NCI-H526 treated with DMSO at 0.1 percent for 48 hours (cell line): ENCODE data around the gene CABP1.

ENCODE experiments used
- DNase-seq: peaks from one replicate; lab custom pipeline; 2025; lab: John Stamatoyannopoulos, UW

The CABP1 gene

DNA sequence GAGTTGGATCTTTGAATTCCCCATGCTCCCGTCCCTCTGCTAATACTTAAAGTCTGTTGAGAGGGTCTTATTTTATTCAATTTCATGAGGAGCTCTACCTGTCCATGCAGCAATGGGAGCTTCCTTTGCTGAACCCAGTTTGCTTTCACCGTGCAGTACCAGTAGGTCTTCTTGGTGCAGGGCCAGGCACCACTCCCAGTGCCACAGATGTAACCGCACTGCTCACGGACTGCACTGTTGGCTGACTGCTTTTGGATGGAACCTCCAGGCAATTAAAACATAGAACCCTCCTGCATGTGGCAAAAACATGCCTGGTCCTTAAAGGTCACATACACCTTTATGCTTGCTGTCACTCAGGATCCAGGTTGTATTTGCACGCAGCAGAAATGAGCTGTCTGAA lies 9.3 kb upstream of the CABP1 start:
- DNase-seq, result no peak

DNA sequence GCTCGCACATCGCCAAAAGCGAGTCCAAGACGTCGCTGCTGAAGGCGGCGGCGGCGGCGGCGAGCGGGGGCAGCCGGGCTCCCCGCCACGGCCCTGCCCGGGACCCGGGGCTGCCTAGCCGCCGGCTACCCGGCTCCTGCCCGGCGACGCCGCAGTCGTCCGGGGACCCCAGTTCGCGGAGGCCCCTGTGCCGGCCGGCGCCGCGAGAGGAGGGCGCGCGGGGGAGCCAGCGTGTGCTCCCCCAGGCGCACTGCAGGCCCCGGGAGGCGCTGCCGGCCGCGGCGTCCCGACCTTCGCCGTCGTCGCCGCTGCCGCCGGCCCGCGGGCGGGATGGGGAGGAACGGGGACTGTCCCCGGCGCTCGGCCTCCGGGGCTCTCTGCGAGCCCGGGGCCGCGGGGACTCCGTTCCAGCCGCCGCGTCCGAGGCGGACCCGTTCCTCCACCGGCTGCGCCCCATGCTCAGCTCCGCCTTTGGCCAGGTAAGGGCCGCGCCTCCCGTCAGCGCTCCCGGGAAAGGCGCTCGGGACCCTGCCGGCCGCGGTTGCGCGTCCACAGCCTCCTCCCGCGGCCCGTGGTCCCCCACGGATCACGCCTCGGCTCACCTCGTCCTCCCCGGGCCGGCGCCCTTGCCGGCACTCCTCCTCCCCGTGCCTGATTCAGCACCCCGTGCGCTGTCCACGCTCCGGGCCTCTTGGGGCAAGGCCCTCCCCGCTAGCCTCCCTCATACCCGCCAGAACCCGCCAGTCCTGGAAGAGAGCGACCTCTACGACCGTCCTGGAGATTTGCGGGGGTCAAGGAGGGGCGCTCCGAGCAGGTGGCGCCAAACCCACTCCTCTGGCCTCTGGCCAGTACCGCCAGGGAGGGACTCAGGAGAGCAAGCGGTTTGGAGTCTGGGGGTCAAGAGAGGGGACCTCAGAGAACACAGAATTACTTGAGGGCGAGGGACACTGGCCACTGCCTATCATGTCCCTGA lies 721 bp downstream of the CABP1 start:
- DNase-seq, result no peak

DNA sequence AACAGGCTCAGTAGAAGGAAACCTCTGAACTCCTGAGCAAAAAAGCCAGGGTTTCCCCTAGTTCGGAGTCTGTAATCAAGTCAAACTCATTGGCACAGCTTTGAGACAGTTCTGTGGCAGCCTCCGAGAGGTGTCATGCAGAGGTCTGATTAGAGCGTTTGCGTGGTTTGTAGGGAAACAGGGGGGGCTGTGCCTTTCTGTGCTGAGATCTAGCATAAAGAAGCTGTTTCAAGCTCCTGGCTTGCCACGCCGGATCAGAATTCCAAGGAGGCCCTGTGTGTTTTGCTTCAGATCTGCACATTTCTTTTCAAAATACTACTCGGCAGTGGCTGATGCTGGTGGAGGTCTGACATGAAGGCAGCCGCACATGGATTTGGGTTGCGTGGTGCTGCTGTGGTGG lies 1.7 kb downstream of the CABP1 start:
- no peak for DNase-seq

DNA sequence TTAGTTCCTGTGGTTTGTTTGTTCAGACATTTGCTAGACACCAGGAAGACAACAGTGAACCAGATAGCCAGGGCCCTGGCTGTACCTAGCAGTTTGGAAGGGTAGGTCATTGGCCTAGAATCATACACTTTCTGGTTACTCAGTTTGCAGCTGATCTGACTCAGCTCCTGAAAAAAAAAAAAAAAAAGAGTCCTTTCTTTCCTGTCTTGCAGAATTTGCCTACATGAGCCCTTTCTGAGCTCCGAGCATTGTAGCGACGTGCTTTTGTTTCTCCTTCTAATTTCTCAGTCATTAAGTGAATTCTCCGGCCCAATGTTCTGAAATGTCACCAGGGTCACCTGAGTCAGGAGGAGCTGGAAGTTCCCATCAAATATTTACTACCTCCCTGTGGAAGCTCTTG lies 2.4 kb downstream of the CABP1 start:
- no peak for DNase-seq

DNA sequence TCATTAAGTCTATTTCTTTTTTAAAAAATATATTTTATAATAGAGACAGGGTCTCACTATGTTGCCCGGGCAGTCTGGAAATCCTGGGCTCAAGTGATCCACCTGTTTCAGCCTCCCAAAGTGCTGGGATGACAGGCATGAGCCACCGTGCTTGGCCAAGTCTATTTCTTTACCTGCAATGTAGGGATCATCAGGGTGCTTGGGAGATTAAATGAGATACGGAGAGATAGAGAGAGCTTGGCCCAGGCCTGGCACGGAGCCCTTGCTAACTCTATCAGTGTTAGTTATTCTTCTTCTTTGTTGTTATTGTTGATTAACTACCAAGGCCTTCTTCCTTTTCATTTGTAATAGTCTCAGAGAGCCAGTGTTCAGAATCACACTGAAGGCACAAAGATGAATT lies 3.1 kb downstream of the CABP1 start:
- DNase-seq, result no peak

DNA sequence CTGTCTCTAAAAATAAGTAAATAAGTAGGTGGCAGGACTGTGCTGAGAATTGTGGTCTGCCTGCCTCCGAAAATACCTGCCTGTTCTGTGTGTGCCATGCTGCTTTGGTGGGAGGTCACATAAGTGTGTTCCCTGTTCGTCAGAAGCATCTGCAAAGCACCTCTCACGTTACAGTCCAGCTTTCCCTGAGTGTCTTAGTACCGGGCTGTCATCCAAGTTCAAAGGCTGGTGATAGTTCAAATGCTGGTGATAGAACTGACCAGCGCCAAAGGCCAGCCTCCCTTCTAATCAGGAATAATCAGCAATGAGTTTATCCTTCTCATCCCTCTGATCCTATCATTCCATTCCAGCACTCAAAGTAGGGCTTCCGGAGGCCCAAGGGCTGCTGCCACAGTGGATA lies 5.6 kb downstream of the CABP1 start:
- DNase-seq, result no peak

DNA sequence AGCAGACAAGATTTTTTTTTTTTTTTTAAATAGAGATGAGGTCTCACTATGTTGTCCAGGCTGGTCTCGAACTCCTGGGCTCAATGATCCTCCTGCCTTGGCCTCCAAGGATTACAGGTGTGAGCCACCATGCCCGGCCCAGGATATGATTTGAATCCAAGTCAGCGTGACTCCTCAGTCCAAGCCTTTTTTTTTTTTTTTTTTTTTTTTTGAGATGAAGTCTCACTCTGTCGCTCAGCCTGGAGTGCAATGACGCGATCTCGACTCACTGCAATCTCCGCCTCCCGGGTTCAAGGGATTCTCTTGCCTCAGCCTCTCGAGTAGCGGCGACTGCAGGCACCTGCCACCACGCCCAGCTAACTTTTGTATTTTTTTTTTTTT lies 6.9 kb downstream of the CABP1 start:
- DNase-seq, result no peak

DNA sequence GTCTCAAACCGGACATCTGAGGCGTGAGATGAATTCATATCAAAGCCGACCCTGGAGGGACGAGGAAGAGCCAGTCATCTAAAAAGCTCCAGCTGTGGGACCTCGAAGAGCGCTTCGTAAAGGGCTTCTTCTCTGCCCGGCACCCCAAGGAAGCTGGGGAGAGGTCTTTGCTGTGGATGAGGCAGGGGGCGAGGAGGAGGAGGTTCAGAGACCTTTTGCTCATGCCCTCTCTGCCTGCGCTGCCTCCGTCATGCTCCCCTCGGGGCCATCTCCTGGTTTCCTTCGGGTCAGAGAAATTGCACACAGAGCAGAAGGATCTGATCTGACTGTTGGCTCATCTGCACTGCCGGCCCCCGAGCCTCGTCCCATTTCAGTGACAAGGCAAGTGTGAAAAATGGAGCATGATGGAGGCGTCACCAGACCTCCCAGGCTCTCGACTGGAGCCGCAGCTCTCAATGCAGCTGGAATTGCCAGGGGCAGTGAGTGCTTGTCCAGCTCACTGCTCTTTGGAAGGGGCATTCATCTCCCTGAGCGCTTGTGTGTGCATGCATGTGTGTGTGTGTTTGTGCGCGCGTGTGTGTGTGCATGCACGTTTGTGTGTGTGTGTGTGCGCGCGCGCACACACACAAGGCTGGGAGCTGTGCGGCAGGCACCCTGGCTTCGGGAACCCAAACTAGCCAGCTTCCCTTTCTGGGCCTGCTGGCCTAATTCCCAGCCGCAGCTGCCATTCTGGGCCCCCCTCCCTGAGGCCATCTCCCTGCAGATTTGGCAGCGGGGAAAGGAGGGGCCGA lies 9.2 kb downstream of the CABP1 start:
- DNase-seq, result no peak

DNA sequence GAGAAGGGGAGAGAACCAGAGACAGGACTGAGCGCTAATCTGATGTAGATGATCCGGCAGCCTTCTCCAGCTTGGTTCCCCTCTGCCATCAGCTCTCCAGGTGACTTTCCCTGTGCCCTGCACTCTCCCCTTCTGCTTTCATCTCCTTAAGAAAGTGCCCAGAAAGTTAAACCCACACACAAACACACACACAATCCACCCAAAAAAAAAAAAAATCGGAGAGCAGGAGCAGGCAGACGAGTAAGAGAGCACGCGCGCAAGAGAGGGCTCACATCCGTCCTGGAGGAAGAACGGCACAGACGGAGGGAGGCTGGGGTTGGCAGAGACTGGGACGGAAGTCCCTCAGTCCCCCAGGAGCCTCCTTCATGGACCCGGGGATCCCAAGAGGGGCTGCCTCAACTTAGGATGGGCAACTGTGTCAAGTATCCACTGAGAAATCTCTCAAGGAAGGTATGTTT lies 9.8 kb downstream of the CABP1 start:
- no peak for DNase-seq

DNA sequence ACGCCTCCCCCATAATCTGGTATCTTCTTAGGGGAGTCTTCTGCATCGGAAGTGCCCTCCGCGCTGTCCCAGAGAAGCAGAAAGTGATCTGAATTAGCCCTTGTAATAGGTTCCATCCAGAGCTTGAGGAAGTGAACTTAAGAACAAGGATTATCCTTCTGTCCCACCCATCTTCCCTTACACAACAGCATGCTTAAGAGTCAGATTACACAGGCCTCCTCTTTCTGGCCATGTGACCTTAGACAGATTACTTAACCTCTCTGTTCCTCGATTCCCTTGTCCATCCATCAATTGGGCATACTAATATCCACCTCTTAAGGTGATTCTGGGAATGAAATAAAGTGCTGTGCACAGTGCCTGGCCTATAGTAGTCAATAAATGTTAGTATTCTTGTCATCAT lies 11.4 kb downstream of the CABP1 start:
- no peak for DNase-seq

DNA sequence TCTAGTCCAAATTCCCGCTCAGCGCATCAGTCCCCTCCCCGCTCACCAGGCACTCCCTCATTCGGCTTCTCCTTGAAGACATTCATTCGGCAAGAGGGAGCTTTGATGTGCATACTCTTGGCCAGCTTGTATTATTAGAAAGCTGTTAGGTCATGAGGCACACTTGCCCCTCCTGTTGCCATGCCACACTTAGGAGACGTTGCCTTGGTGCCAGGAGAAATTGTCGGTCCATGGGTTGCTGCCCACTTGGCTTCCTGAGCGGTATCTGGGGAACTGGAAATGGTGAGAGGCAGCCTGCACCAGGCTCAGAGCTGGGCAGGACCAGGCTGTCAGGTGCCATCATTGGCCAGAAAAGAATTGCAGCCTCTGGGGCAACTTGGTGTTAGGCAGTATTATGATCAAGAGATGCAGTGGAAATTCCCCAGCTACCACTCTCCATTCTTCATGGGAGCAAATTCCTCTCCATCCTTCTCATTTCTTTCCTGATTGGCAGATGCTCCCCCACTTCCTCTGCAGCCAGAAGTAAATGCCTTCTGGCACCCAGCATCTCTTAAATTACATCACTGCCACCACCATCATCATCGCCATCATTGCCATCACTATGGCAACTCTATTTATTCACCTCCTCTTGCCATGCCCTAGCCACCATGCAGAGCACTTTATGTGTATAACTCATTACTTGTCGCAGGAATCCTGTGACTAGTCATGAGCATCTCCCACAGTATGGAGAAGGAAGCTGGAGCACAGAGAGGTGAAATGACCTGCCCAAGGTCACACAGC lies 12.4 kb downstream of the CABP1 start:
- DNase-seq, result no peak

DNA sequence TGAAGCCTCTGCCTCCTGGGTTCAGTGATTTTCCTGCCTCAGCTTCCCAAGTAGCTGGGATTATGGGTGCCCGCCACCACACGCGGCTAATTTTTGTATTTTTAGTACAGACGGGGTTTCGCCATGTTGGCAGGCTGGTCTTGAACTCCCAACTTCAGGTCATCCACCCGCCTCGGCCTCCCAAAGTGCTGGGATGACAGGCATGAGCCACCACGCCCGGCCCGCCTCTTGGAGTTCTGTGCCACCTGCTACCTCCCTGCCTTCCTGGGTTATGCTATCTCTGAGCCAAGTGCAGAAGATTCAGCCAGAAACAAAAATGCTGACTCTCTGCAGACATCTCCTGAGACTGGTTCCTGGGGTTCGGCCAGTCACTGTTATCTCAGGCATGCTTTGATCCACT lies 13.2 kb downstream of the CABP1 start:
- DNase-seq, result no peak

DNA sequence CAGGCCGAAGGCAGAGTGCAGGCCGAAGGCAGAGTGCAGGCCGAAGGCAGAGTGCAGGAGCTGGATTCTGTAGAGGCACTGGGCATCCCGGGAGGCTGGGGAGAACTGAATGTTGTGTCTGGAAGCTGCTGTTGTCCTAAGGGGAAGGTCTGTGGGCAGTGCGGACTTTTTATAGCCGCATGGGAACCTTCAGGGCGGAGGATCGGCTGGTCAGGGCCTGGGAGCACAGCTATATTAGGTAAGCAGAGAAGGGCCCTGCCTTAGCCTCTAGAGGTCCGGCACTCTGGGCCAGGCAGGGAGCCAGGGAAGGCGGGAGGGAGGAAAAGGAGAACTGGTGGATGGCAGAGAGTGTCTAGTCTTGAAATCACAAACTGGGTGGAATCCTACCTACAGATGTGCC lies 14.2 kb downstream of the CABP1 start:
- DNase-seq, result no peak

DNA sequence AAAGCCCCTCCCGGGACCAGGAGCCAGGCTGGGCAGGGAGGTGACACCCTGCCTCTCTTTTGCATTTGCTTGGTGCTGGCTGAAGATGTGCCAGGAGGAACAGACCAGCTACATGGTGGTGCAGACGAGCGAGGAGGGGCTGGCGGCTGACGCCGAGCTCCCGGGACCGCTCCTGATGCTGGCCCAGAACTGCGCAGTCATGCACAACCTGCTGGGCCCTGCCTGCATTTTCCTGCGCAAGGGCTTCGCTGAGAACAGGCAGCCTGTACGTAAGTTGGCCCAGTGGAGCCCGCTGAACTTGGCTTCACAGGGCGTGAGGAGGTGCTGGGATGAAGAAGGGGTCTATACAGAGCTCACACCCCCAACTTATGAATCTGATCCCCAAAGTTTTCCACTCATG lies 15.6 kb downstream of the CABP1 start:
- no peak for DNase-seq

DNA sequence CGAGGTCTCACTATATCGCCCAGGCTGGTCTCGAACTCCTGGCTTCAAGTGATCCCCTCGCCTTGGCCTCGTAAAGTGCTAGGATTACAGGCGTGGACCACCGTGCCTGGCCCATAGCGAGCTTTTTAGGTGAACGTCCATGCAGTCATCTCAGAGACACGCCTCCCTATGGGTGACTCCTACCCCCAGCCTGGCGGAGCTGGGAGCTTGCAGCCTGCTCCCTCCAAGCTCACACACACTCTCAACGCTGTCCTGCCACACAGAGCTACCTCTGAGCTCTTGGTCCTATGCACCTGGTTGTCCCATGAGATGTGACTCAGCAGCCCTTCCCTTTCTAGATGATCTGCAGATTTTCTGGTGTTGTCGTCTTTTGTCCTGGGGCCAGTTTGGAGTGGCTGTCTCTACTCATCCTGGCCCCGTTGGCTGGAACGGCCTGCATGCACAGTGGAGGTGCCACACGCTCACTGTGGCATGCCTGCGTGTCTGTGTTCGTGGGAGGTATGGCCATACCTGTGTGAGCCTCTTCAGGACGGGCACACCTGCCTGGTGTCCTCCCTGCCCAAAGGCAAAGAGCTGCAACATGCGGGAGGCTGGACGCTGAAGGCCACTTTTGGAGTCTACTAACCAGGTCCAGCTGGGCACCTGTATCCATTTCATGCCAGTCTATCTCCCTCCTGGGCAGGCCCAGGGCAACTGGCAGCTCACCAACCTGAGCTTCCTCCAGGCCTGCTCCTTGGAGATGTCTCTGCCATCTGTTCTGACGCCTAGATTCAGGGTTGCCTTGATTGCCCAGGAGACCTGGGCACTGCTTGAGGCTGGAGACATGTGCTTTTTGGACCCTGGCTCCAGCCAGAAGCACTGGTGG lies 18.1 kb downstream of the CABP1 start:
- no peak for DNase-seq

DNA sequence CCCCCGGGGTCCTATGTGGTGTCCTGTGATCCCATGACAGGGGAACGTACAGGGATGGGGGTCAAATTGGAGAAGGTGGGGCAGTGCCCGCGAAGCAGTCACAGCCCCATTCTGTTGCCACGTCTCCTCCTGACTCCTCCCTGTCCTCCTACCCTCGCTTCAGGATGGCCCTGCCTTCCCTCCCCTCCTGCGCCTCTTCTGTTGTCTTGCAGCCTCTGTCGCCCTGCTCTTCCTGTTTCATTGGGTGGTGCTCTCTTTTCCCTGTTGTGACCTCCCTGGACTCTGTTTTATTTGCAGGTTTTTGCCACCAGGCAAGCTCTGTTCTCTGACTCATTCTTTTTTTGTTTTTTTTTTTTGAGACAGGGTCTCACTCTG lies 18.7 kb downstream of the CABP1 start:
- no peak for DNase-seq

DNA sequence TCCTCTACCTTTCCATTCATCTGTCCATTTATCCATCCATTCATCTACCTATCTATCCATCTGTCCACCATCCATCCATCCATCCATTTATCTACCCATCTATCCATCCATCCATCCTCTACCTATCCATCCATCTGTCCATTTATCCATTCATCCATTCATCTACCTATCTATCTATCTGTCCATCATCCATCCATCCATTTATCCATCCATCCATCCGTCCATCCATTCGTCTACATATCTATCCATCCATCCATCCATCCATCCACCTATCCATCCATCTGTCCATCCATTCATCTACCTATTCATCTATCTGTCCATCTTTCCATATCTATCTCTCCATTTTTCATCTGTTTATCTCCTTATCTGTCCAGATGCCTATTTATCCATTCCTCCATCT lies 21.0 kb downstream of the CABP1 start:
- no peak for DNase-seq

DNA sequence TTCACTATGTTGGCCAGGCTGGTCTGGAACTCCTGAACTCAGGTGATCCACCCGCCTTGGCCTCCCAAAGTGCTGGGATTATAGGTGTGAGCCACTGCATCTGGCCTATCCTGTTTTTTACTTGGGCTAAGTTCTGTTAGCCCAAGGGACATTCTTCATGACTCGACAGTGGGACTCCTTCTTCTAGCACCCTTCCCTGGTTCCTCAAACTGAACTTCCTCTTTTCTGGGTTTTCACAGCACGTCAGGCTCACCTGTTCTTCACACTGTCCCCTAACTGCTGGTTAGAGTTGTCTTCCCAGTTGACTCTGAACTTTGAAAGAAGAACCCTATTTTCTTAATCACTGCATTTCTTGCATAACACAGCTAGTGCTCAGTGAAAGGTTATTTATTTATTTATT lies 22.5 kb downstream of the CABP1 start:
- DNase-seq, result no peak

DNA sequence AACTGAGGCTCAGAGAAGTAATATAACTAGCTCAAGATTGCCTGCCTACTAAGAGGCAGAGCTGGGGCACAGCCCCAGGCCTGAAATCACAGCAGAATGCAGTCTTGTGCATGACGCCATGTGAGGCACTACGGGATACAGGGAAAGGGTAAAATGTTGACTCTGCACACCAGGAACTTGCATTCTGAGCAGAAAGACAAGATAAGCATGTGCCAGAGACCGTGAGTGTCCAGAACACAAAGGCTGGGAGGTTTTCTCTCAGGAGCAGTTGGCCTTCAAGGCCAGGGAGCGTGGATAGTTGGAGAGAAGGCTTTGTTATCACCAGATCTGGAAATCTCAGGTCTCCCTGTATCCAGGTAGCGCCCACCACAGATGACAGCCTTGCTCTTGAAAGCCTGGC lies 23.3 kb downstream of the CABP1 start:
- no peak for DNase-seq

DNA sequence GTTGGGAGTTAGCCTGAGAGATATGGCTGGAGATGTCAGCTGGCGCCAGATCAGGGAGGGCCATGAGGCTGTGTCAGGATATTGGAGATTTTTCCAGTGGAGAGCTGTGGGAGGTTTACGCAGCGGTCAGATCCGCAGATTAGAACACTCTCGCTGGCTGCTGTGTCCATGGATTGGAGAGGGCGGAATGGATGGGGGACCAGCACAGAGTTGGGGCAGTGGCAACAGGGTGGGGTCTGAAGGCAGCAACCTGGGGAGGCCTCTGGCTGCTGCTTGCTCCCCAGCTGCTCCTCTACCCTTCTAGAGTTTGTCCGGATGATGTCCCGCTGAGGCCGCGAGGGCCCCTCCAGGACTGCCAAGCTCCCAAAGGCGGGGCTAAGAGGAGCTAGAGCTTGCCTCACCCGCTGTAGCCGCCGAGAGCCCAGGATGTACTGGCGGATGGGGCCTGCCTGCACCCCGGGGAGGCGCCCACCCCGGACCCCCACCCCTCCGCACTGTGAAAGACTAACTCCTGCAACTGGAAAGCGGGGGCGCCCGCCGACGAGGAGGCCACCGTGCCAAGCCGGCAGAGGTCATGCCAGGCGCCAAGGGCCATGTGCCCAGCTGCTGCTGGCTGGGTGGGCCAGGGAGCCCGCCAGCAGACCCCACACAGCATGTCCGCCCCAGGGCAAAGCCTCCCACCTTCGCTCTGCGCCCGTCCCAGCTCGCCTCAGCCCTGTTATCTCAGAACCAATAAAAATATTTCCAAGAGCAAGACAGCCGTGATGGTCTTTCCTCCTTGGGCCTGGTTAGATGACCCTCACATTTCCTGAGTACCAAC lies 26.4 kb downstream of the CABP1 start:
- DNase-seq, result no peak
